GM10847 (cell line): ENCODE data around the gene ITGB5.

ENCODE experiments used
- POLR2A ChIP-seq: IDR thresholded peaks from 2 replicates; pipeline ENCODE4 v1.6.1; 2011; ENCODE audit not compliant: insufficient read length; ENCODE audit errors: extremely low read depth

Gene ITGB5

GRCh38 chr3:124800511-124801258 lies 86.5 kb downstream of the ITGB5 start:
- TF ChIP-seq POLR2A, result no peak

GRCh38 chr3:124800076-124800475 lies 87.1 kb downstream of the ITGB5 start:
- TF ChIP-seq POLR2A, result no peak

- TF ChIP-seq POLR2A, result no peak
Measured at GRCh38 chr3:124799676-124800075, 87.5 kb downstream of the ITGB5 start.

GRCh38 chr3:124797426-124797945 lies 89.7 kb downstream of the ITGB5 start:
- no peak for TF ChIP-seq POLR2A

GRCh38 chr3:124796477-124796876 lies 90.7 kb downstream of the ITGB5 start:
- TF ChIP-seq POLR2A, result no peak

- no peak for TF ChIP-seq POLR2A
Measured at GRCh38 chr3:124793054-124793739, 94.0 kb downstream of the ITGB5 start.

GRCh38 chr3:124792341-124793040 lies 94.7 kb downstream of the ITGB5 start:
- no peak for TF ChIP-seq POLR2A

GRCh38 chr3:124791639-124792151 lies 95.5 kb downstream of the ITGB5 start:
- TF ChIP-seq POLR2A, result no peak

- no peak for TF ChIP-seq POLR2A
Measured at GRCh38 chr3:124791142-124791541, 96.0 kb downstream of the ITGB5 start.

- TF ChIP-seq POLR2A, result no peak
Measured at GRCh38 chr3:124788254-124788745, 98.9 kb downstream of the ITGB5 start.

- TF ChIP-seq POLR2A, result no peak
Measured at GRCh38 chr3:124787476-124788195, 99.5 kb downstream of the ITGB5 start.

GRCh38 chr3:124786511-124787241 lies 100.5 kb downstream of the ITGB5 start:
- no peak for TF ChIP-seq POLR2A

GRCh38 chr3:124785973-124786372 lies 101.2 kb downstream of the ITGB5 start:
- no peak for TF ChIP-seq POLR2A
